Neutrophil (primary cell): ENCODE data around the gene FAM229A.
"Not testable (repeated sequence)": the region's sequence is repeated elsewhere in the genome, so short reads cannot be mapped to it uniquely, and the experiment has no call there.

Experiments used
- H3K27ac ChIP-seq: fragments of 200-600 bp; sonication (generic); 2 replicates; pipeline ENCODE4 v1.5.1; 2016; ENCODE audit warnings: mild to moderate bottlenecking, moderate library complexity
- H3K27me3 ChIP-seq: fragments of 200-600 bp; sonication (generic); 2 replicates; pipeline ENCODE4 v1.6.0; 2016; ENCODE audit warnings: mild to moderate bottlenecking
- H3K36me3 ChIP-seq: fragments of 200-600 bp; sonication (generic); 2 replicates; pipeline ENCODE4 v1.5.1; 2017
- H3K4me1 ChIP-seq, 2 experiments: fragments of 200-600 bp in 1 of 2; sonication (generic) in 1 of 2; 1 replicate in 1 of 2; 2 replicates in 1 of 2; pipeline versions ENCODE4 v1.5.1 to v1.6.1; 2013 to 2016; ENCODE audit warnings: low read depth in 1 of 2, low read length in 1 of 2, mild to moderate bottlenecking in 1 of 2, moderate library complexity in 1 of 2; ENCODE audit not compliant: control insufficient read depth in 1 of 2, insufficient read depth in 1 of 2
- H3K4me3 ChIP-seq, 2 experiments: fragments of 200-600 bp in 1 of 2; sonication (generic) in 1 of 2; 1 replicate in 1 of 2; 2 replicates in 1 of 2; pipeline ENCODE4 v1.5.1; 2013 to 2016; ENCODE audit warnings: low read depth in 1 of 2, low read length in 1 of 2, mild to moderate bottlenecking in 1 of 2, moderate library complexity in 1 of 2
- H3K9me3 ChIP-seq: fragments of 200-600 bp; sonication (generic); 2 replicates; pipeline ENCODE4 v1.5.1; 2016
- CTCF ChIP-seq: fragments of 200-600 bp; sonication (generic); IDR thresholded peaks from 2 replicates; pipeline ENCODE4 v1.5.1; 2016; ENCODE audit warnings: antibody characterized with exemption

Gene FAM229A

DNA sequence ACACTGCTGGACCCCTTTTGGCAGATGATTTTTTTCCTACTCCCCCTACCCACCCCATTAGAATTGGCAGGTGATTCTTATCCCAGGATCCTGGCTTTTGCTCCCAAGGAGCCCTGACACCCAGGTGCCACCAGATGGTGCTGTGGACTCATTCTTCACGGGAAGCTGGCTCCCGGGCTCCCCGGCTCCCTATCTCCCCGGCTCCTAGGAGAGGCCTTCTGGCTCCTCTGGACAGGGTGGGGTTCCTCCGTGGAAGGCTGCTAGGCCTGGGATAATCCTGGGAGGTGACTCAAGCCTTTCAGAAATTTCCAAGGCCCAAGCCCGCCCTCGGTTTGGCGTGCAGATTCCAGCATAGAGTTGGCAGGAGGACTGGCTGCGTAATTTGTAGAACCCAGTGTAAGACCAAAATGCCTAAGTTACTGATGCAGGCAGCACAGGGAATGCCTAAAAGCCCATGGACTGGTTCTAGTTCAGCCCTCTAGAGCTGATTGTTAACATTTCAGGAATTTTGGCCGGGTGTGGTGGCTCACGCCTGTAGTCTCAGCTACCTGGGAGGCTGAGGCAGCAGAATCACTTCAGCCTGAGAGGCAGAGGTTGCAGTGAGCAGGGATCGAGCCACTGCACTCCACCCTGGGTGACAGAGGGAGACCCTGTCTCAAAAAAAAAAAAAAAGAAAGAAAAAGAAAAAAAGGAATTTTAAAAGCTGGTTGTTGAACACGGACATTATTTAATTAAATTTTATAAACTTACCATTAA, 38.8 kb upstream of the FAM229A start:
- peak; percentile 74 for TF ChIP-seq CTCF
- peaks cover 0 to 3% of the 10 kb centered on the region in 2 experiments for H3K4me1 ChIP-seq
- H3K36me3 ChIP-seq: no peaks in the 10 kb centered on the region
- no peak overlapping the region for H3K4me3 ChIP-seq
- no peak overlapping the region for H3K27ac ChIP-seq
- H3K27me3 ChIP-seq: no peaks in the 10 kb centered on the region
- H3K9me3 ChIP-seq: no peaks in the 10 kb centered on the region

DNA sequence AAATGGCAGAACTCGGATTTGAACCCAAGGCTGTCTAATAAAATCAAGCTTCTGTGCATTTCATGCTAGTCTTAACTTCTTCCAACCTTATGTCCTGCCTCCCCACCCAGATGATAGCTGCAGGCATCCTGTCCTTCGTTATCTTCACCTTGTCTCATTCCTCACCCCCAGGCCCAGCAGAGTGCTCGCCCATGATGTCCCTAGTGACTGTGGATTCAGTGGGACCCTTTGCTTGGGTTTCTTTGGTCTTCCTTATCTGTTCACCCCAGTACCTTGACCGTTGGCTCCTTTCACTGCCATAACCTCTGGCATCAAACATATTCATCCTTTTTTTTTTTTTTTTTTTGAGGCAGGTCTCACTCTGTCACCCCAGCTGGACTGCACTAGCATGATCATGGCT, 37.6 kb upstream of the FAM229A start:
- Histone ChIP-seq H3K27ac (no peak overlapping the region), H3K4me1 (peaks cover 4 to 7% of the 10 kb centered on the region in 2 experiments), H3K4me3 (no peak overlapping the region), H3K9me3 (no peaks in the 10 kb centered on the region), H3K36me3 (no peaks in the 10 kb centered on the region), H3K27me3 (no peaks in the 10 kb centered on the region)
- TF ChIP-seq CTCF: no peak

DNA sequence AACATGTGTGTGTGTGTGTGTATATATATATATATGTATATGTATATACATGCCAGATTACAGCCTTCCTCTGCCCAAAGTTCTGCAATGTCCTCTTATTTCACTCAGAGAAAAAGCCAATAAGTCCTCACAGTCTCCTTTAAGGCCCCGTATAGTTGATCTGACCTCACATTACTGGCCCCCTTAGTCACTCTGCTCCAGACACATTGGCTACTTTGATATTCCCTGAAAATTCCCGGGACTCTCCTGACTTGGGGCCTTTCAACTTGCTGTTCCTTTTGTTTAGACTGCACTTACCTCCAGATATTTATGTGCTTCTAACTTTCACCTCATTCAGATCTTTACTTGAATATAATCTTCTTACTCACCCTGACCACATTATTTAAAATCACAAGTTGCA, 36.1 kb upstream of the FAM229A start:
- Histone ChIP-seq H3K9me3 (no peaks in the 10 kb centered on the region), H3K27me3 (no peaks in the 10 kb centered on the region), H3K4me1 (peaks cover 15 to 17% of the 10 kb centered on the region in 2 experiments), H3K4me3 (no peak overlapping the region), H3K27ac (no peak overlapping the region), H3K36me3 (no peaks in the 10 kb centered on the region)
- TF ChIP-seq CTCF: no peak

DNA sequence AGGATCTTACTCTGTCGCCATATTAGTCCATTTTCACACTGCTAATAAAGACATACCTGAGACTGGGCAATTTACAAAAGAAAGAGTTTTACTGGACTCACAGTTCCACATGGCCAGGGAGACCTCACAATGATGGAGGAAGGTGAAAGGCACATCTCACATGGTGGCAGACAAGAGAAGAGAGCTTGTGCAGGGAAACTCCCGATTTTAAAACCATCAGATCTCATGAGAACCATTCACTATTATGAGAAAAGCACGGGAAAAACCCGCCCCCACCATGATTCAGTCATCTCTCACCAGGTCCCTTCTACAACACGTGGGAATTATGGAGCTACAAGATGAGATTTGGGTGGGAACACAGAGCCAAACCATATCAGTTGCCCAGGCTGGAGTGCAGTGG, 34.2 kb upstream of the FAM229A start:
- not testable (repeated sequence) for H3K27ac ChIP-seq, H3K27me3 ChIP-seq, H3K36me3 ChIP-seq, H3K4me3 ChIP-seq, H3K9me3 ChIP-seq
- H3K4me1 ChIP-seq: peaks cover 34 to 35% of the 10 kb centered on the region in 2 experiments

DNA sequence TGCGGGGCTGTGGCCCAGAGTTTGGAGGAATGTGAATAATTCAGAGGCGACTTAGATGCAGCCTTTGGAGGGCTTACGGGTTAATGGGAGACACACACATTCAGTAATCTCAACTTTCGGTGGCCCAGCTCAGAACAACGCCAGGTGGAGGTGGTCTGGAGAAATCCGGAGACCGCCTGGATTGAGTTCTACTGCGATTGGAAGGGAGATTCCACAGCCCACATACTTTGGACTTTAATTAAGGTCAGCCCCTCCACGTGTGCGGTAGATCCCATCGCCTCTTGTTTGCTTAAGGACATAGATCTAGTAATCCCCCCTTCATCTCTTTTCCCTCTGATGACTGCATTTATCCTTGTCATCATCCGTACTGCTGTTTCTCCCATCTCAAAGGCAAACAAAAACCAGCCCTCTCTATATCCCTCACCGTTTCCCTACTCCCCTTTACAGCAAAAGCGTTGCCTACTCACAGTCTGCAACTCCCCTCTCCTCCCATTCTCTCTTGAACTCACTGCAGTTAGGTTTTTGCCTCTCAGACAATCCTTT, 32.7 kb upstream of the FAM229A start:
- H3K4me1 ChIP-seq: peaks cover 48 to 49% of the 10 kb centered on the region in 2 experiments
- TF ChIP-seq CTCF: no peak
- no peaks in the 10 kb centered on the region for H3K36me3 ChIP-seq
- no peaks in the 10 kb centered on the region for H3K9me3 ChIP-seq
- no peaks in the 10 kb centered on the region for H3K27me3 ChIP-seq
- peak overlapping the region; percentile 88 for H3K27ac ChIP-seq
- peak overlapping the region; percentile 73 to 93 for H3K4me3 ChIP-seq

DNA sequence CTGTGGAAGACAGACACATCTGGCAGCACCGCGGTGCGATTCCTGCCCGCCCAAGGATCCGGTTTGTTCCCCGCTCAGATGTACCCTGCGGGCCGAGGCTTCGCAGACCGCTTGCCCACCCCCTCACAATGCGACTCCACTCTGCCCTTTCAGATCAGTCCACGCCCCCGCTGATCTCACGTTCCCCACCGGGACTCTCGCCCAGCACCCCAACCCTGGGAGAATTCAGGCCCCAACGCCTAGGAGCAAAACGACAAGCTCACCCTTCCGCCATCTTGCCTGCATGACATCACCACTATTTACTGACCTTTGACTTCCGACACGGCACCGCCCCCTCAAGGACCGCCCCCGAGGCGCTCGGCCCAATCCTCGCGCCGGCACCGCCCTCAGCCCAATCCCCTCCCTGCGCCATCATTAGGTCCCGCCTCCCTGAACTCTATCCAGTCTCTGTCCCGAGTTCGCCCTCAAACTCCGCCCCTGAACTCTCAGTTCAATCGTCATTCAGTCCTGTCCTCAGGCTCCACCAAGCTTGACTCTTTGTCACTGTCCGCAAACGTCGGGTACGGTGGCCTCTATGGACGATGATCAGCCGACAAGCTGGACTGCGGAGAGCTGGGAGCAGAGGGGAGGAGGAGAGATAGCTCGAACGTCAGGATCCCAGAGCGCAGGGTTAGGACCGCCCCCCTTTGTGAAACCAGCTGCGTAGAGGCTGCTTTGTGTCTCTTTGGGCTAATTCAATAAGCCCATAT, 32.0 kb upstream of the FAM229A start, which contains the start of gene BSDC1:
Gene BSDC1 (minus strand): TSS at position 301 of the 749 bp plus-strand sequence. CDS start 27 bp downstream, at position 274.
- H3K27me3 ChIP-seq: no peaks in the 10 kb centered on the region
- TF ChIP-seq CTCF: peak; percentile 22
- H3K36me3 ChIP-seq: peaks cover 5% of the 10 kb centered on the region
- peaks cover 51 to 52% of the 10 kb centered on the region in 2 experiments for H3K4me1 ChIP-seq
- H3K9me3 ChIP-seq: no peaks in the 10 kb centered on the region
- H3K27ac ChIP-seq: peak within 1 kb of the TSS; percentile 88
- peak within 1 kb of the TSS; percentile 73 to 93 for H3K4me3 ChIP-seq
